Measurements from ENCODE around the gene TMEM63B.

The TMEM63B gene

GRCh38 chr6:44145839-44146238, 18.5 kb downstream of the TMEM63B start:
- DNase-seq, result no peak

DNA sequence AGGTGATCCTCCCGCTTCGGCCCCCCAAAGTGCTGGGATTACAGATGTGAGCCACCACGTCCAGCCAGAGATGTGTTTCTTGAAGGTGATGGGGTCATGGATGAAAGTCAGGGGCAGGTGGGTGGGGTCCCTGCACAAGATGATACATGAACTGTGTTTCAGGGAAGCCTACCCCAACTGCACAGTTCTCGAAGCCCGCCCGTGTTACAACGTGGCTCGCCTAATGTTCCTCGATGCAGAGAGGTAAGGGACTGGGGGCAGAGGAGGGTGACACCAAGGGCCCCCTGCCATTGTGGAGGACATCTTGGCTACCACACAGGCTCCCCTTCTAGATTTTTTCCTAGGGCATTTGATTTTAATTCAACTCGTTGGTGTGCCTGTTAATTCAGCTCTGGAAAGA, 19.3 kb downstream of the TMEM63B start:
- DNase-seq, result no peak

DNA sequence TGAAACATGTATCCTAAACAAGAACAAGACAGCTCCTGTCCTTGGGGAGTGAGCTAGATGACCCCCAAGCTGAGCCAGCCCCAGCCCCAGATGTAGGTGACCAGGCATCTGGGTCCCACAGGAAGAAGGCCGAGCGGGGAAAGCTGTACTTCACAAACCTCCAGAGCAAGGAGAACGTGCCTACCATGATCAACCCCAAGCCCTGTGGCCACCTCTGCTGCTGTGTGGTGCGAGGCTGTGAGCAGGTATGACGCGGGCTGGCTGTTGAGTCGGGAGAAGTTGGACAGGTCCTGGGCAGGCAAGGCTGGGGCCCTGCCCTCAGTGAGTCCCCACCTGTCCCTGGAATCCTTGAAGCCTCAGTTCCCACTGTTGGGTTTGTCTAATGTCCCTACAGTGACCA, 19.9 kb downstream of the TMEM63B start:
- DNase-seq, result no peak

DNA sequence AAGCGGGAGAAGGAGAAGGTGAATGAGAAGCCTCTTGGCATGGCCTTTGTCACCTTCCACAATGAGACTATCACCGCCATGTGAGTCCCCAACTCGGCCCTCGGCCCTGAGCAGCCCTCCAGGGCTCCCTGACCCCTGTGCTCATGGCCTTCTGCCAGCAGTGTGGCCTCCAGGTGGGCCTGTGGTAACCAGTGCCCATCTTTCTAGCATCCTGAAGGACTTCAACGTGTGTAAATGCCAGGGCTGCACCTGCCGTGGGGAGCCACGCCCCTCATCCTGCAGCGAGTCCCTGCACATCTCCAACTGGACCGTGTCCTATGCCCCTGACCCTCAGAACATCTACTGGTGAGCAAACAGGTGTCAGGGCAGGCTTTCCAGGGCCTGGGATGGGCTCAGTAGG, 21.0 kb downstream of the TMEM63B start:
- no peak for DNase-seq

- DNase-seq, result no peak
Observed at GRCh38 chr6:44149369-44150012, 22.1 kb downstream of the TMEM63B start.

GRCh38 chr6:44150317-44150917, 23.1 kb downstream of the TMEM63B start:
- no peak for DNase-seq

DNA sequence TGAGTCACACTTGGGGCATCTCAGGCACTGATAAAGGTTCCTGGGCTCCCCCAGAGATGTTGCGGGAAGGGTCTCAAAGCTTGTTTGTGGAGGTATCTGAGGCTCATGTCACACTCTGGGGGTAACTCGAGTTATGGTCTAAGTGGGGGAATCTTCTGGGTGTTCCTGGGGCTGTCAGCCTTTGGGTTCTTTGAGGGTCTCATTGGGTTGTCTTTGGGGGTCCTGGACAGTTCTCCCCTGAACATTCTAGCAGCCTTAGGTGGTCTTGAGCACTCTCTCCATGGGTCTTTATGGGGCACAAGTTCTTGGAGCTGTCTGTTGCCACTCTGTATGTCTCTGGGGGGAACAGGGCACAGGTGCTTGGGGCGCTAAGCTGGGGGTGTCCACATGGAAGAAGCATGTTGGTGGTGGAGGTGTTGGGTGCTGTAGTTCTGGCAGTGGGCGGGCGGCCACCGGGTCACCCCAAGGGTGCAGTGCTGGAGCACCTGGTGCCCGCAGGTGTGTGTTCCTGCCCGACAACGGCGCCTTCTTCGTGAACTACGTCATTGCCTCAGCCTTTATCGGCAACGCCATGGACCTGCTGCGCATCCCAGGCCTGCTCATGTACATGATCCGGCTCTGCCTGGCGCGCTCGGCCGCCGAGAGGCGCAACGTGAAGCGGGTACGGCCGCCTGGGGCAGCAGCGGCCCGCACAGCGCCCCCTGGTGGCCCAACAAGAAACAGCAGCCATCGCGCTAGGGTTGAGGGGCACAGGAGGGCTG, 24.2 kb downstream of the TMEM63B start:
- DNase-seq, result peak; percentile 78

- no peak for DNase-seq
Observed at GRCh38 chr6:44152109-44152461, 24.7 kb downstream of the TMEM63B start.

GRCh38 chr6:44152533-44152932, 25.2 kb downstream of the TMEM63B start:
- DNase-seq, result no peak

- DNase-seq, result no peak
Observed at GRCh38 chr6:44154067-44154466, 26.7 kb downstream of the TMEM63B start.

- DNase-seq, result no peak
Observed at GRCh38 chr6:44156494-44157151, 29.3 kb downstream of the TMEM63B start.

GRCh38 chr6:44157152-44157521, 29.8 kb downstream of the TMEM63B start:
- DNase-seq, result no peak

- no peak for DNase-seq
Observed at GRCh38 chr6:44158770-44159228, 31.4 kb downstream of the TMEM63B start, which contains the start of gene CAPN11. Gene CAPN11 (plus strand): TSS chr6:44158820. CDS start chr6:44158849, 29 bp downstream.

- DNase-seq, result no peak
Observed at GRCh38 chr6:44161997-44162338, 34.6 kb downstream of the TMEM63B start.

- no peak for DNase-seq
Observed at GRCh38 chr6:44162876-44163625, 35.7 kb downstream of the TMEM63B start.

GRCh38 chr6:44166116-44166515, 38.8 kb downstream of the TMEM63B start:
- DNase-seq, result no peak

DNA sequence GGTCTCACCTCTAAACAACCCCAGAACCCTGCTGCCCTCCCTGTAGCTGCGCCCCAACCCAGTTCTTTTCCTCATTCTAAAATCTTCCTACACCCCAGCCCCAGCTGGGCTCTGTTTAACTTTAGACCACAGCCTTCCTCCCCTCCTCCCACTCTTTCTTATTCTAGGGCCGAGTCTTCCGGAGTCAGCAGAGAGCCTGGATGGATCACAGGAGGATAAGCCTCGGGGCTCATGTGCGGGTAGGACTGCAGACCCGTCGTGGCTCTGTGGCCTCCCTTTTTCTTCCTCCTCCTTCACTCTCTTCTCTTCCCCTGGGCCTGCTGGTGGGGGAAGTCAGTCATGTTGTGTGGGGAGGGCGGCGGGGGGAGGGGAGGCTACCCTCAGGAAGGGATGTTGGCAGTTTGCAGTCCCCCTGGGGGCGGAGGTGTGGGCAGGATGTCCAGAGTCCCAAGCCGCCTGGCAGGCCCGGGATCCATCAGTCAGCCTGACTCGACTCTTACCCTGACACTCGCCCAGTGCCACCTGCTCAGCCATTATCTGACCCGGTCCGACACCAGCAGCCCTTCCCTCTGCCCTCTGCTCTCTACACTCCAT, 39.3 kb downstream of the TMEM63B start:
- DNase-seq, result no peak

- DNase-seq, result no peak
Observed at GRCh38 chr6:44167567-44167966, 40.2 kb downstream of the TMEM63B start.

GRCh38 chr6:44169154-44169553, 41.8 kb downstream of the TMEM63B start:
- no peak for DNase-seq

- DNase-seq, result no peak
Observed at GRCh38 chr6:44169886-44170570, 42.7 kb downstream of the TMEM63B start.

GRCh38 chr6:44171899-44172546, 44.7 kb downstream of the TMEM63B start:
- no peak for DNase-seq
